ENCODE measurements around the gene ZNF121.
"Not testable (repeated sequence)": the region's sequence is repeated elsewhere in the genome, so short reads cannot be mapped to it uniquely, and the experiment has no call there.

ZNF121 gene

DNA sequence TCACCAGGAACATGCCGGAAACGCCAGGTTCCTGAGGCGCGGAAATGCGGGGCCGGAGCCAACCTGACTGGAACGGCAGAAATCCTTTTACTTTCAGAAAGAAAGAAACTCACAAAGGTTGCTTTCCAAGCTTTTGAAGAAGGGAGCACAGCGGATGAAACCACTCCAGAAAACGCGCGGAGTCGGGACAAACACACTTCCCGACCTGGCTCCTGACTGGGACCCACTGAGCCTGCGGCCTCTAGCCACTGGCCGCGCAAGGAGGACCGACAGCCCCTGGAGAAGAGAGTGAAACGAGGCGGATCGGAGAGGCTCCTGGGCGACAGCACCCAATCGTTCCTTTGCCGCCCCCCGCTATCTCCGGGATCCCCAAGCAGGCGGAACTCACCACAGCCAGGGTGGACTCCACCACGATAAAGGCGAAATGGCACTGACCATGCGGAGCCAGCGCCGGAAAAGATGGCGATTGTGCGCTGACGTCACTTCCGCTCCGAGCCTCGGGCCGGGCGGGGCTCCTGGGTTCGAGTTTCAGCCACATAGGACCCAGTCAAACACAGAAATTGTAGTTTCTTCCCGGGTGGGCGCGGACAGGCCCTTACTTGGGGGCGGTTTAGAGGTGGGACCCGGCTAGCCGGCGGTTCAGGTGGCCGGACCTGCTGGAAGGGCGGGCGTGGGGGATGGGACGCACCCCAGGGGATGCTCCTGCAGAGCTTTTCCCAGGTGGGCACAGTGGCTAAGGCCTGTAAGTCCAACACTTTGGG is at the start of gene ZNF121:
Gene ZNF121 (minus strand): TSS at position 432 of the 761 bp plus-strand sequence. CDS start 16,407 bp downstream, outside the sequence.
- in situ Hi-C loops (cut with HindIII; ENCODE audit: low pct_unique_long_range_greater_than_20kb, low sequenced_read_pairs), result no loop called here
- TF ChIP-seq JUND (IDR thresholded peaks at IDR 0.05; ENCODE audit: low read depth), result 0 out of 2 replicates have a peak, but pooled peaks have one; percentile 8
- DNase-seq (ENCODE audit: low read depth in 1 of 2, low spot score in 1 of 2), result peak; percentile 29 to 84

DNA sequence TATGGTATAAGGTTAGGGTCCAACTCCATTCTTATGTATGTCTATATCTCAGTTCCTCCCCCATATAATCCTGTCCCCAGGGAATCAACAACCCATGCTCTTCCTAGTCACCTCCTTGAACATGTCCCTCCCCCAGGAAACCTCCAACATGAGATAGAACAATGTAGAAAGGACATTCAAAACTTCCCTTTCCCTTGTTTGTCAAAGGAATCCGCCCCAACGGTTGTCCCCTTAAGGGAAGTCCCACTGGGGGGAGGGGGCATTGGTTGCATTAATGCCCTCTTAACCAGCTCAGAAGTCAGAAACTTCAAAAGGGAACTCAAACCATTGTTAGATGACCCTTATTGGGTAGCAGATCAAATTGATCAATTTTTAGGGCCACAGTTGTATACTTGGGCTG is 43.6 kb upstream of the ZNF121 start:
- TF ChIP-seq JUND (IDR thresholded peaks at IDR 0.05; ENCODE audit: low read depth), result no peak
- DNase-seq (ENCODE audit: low read depth in 1 of 2, low spot score in 1 of 2), result no peak
- in situ Hi-C loops (cut with HindIII; ENCODE audit: low pct_unique_long_range_greater_than_20kb, low sequenced_read_pairs), result no loop called here

DNA sequence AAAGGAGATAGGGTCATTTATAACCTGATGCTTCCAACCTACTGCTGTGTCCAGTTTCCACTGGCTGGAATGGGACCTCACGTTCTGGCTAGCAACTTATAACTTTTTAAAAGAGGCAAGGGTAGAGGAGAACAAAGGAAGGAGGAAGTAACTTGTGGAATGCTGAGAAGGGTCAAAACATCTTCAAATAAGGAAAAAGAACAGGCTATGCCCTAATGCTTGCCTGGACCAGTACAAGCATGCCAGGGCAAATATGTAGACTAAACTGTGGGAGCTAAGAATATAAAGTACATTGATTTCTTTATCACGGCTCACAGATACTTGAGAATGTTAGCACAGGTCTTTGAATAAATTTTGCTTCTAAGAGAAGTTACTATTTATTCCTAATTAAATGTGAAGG is 38.2 kb upstream of the ZNF121 start:
- no peak for TF ChIP-seq JUND (IDR thresholded peaks at IDR 0.05; ENCODE audit: low read depth)
- DNase-seq (ENCODE audit: low read depth in 1 of 2, low spot score in 1 of 2), result peak in 1 of 2 experiments; percentile 42
- in situ Hi-C loops (cut with HindIII; ENCODE audit: low pct_unique_long_range_greater_than_20kb, low sequenced_read_pairs), result no loop called here

DNA sequence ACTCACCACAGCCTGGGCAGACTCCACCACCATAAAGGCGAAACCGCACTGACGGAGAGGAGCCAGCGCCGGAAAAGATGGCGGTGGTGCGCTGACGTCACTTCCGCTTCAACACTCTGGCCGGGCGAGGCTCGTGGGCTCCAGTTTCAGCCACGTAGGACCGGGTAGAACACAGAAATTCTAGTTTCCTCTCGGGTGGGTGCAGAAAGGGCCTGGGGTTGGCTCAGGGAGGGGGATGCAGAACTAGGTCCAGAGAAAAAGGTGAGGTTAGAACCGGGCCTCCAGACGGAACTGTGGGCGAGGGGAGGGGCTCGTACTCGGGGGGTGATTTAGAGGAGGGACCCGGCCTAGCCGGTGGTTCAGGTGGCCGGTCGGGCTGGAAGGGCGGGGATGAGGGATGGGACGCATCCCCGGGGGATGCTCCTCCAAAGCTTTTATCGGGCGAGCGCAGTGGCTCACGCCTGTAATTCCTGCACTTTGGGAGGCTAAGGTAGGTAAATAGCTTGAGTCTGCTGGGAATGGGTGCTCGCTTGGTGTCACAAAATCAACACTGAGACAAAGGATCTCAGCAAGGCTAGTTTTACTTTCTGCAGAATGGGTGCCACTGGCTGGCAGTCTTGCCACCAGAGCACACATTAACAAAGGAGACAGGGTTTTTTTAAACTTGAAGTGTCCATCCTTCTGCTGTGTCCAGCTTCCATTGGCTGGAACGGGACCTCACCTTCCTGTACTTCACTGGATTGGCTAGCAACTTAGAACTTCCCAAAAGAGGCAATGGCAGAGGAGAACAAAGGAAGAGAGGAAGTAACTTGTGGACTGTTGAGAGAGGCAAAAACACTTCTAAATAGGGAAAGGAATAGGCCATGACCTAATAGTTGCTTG is 37.1 kb upstream of the ZNF121 start, which contains the start of gene ZNF561:
Gene ZNF561 (minus strand): TSS at position 77 of the 882 bp plus-strand sequence. CDS start 1,776 bp downstream, outside the sequence.
- TF ChIP-seq JUND (IDR thresholded peaks at IDR 0.05; ENCODE audit: low read depth), result no peak
- in situ Hi-C loops (cut with HindIII; ENCODE audit: low pct_unique_long_range_greater_than_20kb, low sequenced_read_pairs), result no loop called here
- DNase-seq (ENCODE audit: low read depth in 1 of 2, low spot score in 1 of 2), result peak; percentile 16 to 86

DNA sequence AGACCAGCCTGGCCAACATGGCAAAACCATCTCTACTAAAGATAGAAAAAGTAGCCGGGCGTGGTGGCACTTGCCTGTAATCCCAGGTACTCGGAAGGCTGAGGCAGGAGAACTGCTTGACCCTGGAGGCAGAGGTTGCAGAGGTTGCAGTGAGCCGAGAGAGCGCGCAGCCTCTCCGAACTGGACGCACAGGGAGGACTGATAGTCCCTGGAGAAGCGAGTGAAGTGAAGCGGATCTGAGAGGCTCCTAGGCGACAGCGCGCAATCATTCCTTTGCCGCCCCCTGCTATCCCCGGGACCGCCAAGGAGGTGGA is 36.5 kb upstream of the ZNF121 start:
- DNase-seq (ENCODE audit: low read depth in 1 of 2, low spot score in 1 of 2), result no peak
- in situ Hi-C loops (cut with HindIII; ENCODE audit: low pct_unique_long_range_greater_than_20kb, low sequenced_read_pairs), result no loop called here
- TF ChIP-seq JUND (IDR thresholded peaks at IDR 0.05; ENCODE audit: low read depth), result no peak

DNA sequence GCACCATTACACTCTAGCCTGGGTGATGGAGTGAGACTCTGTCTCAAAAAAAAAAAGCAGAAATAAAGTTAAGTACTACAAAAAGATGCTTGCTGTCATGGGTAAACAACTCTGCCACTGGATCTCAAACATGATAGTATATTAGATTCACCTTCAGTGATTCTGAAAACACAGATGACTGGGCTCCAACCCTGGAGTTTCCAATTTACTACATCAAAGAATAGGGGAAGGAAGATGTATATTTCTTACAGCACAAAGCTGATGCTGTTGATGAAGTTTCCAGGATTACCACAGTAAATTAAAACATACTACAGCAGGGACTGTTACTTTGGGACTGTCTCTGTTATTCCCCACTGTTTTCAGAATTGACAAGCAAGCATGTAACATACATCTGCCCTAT is 31.5 kb upstream of the ZNF121 start:
- DNase-seq (ENCODE audit: low read depth in 1 of 2, low spot score in 1 of 2), result no peak
- in situ Hi-C loops (cut with HindIII; ENCODE audit: low pct_unique_long_range_greater_than_20kb, low sequenced_read_pairs), result no loop called here
- no peak for TF ChIP-seq JUND (IDR thresholded peaks at IDR 0.05; ENCODE audit: low read depth)

DNA sequence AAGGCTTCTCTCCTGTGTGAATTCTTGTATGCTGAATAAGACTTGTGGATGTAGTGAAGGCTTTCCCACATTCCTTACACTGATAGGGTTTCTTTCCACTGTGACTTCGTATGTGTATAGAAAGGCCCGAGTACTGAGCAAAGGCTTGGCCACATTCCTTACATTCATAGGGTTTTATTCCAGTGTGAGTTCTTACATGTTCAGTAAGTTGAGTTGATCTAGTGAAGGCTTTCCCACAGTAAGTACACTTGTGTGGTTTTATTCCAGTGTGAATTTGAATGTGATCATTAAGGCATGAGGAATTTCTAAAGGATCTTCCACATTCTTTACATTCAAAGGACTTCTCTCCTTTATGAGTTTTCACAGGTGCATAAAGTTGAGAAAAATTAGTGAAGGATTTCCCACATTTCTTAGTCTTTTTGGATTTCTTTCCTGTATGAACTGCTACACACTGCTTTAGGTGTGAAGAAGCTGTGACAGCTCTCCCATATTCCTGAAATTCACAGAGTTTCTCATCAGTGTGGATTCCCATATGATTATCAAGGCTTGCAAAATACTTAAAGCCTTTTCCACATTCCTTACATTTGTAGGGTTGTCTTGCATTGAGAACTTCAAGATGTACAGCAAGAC is 26.3 kb upstream of the ZNF121 start:
- TF ChIP-seq JUND (IDR thresholded peaks at IDR 0.05; ENCODE audit: low read depth), result no peak
- no peak for DNase-seq (ENCODE audit: low read depth in 1 of 2, low spot score in 1 of 2)
- in situ Hi-C loops (cut with HindIII; ENCODE audit: low pct_unique_long_range_greater_than_20kb, low sequenced_read_pairs), result no loop called here

DNA sequence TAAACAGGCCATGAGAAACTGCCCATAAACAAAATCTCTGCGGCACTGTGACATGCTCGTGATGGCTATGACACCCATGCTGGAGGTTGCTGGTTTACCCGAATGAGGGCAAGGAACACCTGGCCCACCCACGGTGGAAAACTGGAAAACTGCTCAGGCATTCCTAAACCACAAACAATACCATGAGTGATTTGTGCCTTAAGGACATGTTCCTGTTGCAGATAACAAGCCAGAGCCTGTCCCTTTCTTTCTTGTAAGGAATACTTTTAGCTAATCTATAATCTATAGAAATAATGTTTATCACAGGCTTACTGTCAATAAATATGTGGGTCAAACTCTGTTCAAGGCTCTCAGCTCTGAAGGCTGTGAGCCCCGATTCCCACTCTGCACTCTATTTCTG is 24.6 kb upstream of the ZNF121 start:
- in situ Hi-C loops (cut with HindIII; ENCODE audit: low pct_unique_long_range_greater_than_20kb, low sequenced_read_pairs), result no loop called here
- no peak for TF ChIP-seq JUND (IDR thresholded peaks at IDR 0.05; ENCODE audit: low read depth)
- no peak for DNase-seq (ENCODE audit: low read depth in 1 of 2, low spot score in 1 of 2)

DNA sequence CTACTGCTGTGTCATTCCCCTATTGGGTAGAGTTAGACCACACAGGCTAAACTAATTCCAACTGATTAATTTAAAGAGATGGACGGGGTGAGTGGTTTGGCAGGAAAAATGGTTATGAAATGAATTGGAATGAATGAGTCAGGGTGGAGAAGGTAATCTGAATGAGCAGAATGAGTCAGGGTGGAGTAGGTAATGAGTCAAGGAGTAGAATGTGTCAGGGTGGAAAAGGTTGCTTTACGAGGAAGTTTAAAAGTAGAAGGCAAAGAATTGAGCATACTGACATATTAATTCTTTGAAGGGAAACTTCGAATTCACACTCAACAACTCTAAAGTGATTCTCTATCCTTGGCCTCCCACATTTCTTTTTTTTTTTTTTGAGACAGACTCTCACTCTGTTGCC is 12.7 kb upstream of the ZNF121 start:
- in situ Hi-C loops (cut with HindIII; ENCODE audit: low pct_unique_long_range_greater_than_20kb, low sequenced_read_pairs), result no loop called here
- TF ChIP-seq JUND (IDR thresholded peaks at IDR 0.05; ENCODE audit: low read depth), result no peak
- DNase-seq (ENCODE audit: low read depth in 1 of 2, low spot score in 1 of 2), result no peak

DNA sequence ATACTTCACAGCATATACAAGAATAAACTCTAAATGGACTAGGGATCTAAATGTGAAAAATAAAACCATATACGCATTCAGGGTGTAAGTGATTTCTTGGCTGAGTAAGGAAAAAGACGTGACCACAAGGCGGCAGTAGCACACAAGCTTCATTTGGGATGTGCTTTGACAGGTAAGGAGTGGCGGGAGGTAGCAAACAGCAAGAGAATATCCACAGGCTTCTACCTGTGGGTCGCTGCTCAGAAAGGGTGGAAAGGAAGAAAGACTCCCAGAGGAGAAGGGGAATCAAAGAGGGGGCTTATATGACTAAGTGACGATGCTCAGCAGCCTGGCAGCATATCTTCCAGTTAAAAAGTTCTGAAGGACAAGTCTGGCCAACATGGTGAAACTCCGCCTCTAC is 2.5 kb upstream of the ZNF121 start:
- no peak for TF ChIP-seq JUND (IDR thresholded peaks at IDR 0.05; ENCODE audit: low read depth)
- in situ Hi-C loops (cut with HindIII; ENCODE audit: low pct_unique_long_range_greater_than_20kb, low sequenced_read_pairs), result no loop called here

DNA sequence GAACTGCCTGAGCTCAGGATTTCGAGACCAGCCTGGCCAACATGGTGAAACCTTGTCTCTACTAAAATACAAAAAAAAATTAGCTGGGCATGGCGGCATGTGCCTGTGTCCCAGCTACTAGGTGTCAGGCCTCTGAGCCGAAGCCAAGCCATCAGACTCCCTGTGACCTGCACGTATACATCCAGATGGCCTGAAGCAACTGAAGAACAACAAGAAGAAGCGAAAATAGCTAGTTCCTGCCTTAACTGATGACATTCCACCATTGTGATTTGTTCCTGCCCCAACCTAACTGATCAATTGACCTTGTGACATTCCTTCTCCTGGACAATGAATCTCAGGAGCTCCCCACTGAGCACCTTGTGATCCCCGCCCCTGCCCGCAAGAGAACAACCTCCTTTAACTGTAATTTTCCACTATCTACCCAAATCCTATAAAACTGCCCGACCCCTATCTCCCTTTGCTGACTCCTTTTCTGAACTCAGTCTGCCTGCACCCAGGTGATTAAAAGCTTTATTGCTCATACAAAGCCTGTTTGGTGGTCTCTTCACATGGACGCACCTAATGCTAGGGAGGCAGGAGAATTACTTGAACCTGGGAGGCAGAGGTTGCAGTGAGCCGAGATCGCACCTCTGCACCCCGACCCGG is 2.1 kb downstream of the ZNF121 start:
- in situ Hi-C loops (cut with HindIII; ENCODE audit: low pct_unique_long_range_greater_than_20kb, low sequenced_read_pairs); DNase-seq (ENCODE audit: low read depth in 1 of 2, low spot score in 1 of 2): not testable (repeated sequence)

More for the DNA sequence above, 2.5 kb upstream of the ZNF121 start:
- peak; percentile 15 to 88 for DNase-seq (ENCODE audit: low read depth in 1 of 2, low spot score in 1 of 2)

DNA sequence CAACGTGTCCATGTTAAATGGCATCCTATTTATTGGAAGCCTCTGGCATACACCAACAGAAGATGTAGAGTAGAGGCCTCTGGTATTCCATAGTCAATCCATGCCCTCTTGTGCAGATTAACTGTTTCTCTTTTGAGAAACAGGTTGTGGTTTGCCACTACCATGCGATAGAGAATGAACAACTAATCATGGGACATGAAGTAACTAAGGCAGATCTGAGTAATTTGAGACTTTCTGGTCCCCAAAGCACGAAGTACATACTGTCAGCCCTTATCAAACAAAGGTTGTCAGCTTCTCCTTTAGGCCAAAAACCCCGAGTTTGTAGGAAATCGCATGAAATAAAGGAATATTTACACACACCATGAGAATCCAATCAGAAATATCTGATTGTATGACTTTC is 3.6 kb downstream of the ZNF121 start:
- no peak for DNase-seq (ENCODE audit: low read depth in 1 of 2, low spot score in 1 of 2)
- in situ Hi-C loops (cut with HindIII; ENCODE audit: low pct_unique_long_range_greater_than_20kb, low sequenced_read_pairs), result no loop called here
- TF ChIP-seq JUND (IDR thresholded peaks at IDR 0.05; ENCODE audit: low read depth), result no peak
